Measurements from ENCODE around the gene ACOT11. TPM values are rescaled to one million over a fixed set of nuclear protein-coding genes. Genes with fewer than 3 reads are reported as not detected.

The ACOT11 gene
- total RNA-seq, 4 donors from 2014 or later, result 6.9 to 19.1 (median 13.4) TPM

- no peak for DNase-seq (ENCODE audit: extremely low spot score)
- H3K4me1 ChIP-seq, result peaks cover 0 to 7% (median 0%) of the 10 kb centered on the region in 4 donors
- H3K27me3 ChIP-seq, result no peaks in the 10 kb centered on the region
- H3K36me3 ChIP-seq, result peaks cover 0 to 5% (median 1%) of the 10 kb centered on the region in 4 donors
- H3K9me3 ChIP-seq, result no peaks in the 10 kb centered on the region
- no peak for TF ChIP-seq POLR2A (IDR thresholded peaks at IDR 0.05; ENCODE audit: low read depth)
- no peak for TF ChIP-seq EP300 (IDR thresholded peaks at IDR 0.05)
- TF ChIP-seq POLR2AphosphoS5 (IDR thresholded peaks at IDR 0.05), result no peak
- TF ChIP-seq, protein P1, sequence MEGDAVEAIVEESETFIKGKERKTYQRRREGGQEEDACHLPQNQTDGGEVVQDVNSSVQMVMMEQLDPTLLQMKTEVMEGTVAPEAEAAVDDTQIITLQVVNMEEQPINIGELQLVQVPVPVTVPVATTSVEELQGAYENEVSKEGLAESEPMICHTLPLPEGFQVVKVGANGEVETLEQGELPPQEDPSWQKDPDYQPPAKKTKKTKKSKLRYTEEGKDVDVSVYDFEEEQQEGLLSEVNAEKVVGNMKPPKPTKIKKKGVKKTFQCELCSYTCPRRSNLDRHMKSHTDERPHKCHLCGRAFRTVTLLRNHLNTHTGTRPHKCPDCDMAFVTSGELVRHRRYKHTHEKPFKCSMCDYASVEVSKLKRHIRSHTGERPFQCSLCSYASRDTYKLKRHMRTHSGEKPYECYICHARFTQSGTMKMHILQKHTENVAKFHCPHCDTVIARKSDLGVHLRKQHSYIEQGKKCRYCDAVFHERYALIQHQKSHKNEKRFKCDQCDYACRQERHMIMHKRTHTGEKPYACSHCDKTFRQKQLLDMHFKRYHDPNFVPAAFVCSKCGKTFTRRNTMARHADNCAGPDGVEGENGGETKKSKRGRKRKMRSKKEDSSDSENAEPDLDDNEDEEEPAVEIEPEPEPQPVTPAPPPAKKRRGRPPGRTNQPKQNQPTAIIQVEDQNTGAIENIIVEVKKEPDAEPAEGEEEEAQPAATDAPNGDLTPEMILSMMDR (IDR thresholded peaks at IDR 0.05), result no peak
- no peak overlapping the region for H3K27ac ChIP-seq (replicated peaks in 1 of 4)
- no peak overlapping the region for H3K4me3 ChIP-seq
- intact Hi-C loops (cut with DNase I), result no loop called here
- 67% methylated on average over 12 of the region's 13 CpGs for WGBS
Measured at GRCh38 chr1:54615531-54616279, 67.7 kb downstream of the ACOT11 start.

DNA sequence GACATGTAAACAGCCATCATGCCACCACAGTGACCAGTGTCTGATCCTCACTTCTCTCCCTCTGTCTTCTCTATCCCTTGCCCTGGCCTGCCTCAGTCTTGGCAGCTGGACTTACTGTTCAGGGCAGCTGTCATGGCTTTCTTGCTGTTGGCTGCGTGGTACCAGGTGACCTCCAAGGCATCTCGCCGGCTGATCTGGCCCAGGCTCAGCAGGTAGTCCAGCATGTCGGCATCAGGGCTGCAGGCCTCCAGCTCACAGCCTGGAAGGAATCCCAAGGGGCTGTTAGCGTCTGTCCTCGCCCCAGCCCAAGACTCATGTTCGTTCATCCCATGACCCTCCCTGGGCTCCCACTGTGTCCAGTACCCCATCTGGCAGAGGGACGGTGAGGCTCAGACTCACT, 71.7 kb downstream of the ACOT11 start:
- Histone ChIP-seq H3K9me3 (no peaks in the 10 kb centered on the region), H3K4me1 (no peaks in the 10 kb centered on the region), H3K4me3 (no peak overlapping the region), H3K27ac (replicated peaks in 1 of 4) (no peak overlapping the region), H3K27me3 (no peaks in the 10 kb centered on the region), H3K36me3 (no peaks in the 10 kb centered on the region)
- intact Hi-C loops (cut with DNase I), result no loop called here
- DNase-seq (ENCODE audit: extremely low spot score), result no peak
- no peak for TF ChIP-seq POLR2A (IDR thresholded peaks at IDR 0.05; ENCODE audit: low read depth)
- TF ChIP-seq, protein P1 (IDR thresholded peaks at IDR 0.05), result no peak
- no peak for TF ChIP-seq POLR2AphosphoS5 (IDR thresholded peaks at IDR 0.05)
- no peak for TF ChIP-seq EP300 (IDR thresholded peaks at IDR 0.05)
- 74% methylated on average over 4 of the region's 8 CpGs for WGBS

DNA sequence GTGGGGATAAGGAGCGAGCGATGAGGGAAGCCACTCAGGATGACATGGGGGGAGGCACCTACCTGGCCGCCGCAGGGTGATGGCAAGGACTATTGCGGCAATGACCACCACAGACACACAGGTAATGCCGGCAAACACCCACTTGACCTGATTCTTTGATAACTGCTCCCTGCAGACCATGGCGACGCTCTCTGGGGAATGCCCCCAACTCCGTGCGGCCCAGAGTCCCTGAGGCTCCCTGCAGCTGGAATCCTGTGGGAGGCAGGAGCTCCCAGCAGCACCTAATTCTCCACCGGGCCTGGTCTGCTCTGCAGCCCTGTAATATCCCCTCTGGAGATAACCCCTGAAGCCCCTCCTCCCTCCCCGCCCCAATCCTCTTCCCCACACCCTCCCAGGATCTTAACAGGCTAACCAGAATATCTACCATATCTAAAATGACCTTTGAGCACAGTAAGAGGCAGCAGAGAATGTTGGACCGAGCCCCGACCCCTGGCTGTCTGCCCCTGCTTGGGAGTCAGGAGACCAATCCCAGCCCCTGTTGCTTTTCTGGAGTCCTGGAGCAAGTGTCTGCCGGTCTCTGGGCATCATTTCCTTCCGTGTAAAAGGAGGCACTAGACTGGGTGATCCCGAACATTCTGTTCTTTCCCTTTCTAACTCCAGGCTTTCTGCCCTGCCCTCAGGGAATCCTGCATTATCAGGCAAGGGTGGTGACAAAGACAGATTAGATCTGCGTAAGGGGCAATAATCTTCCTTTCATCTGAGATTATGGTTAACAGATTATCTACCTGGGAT, 75.4 kb downstream of the ACOT11 start, which contains the start of gene FAM151A:
Gene FAM151A, minus strand, starts transcription at position 310 of the 792 bp plus-strand sequence. Its CDS starts 130 bp downstream, at position 180.
- intact Hi-C loops (cut with DNase I), result no loop called here
- DNase-seq (ENCODE audit: extremely low spot score), result no peak
- WGBS, result 85% methylated on average over 16 of the region's 18 CpGs
- Histone ChIP-seq H3K27me3 (no peaks in the 10 kb centered on the region), H3K36me3 (no peaks in the 10 kb centered on the region), H3K9me3 (no peaks in the 10 kb centered on the region), H3K4me3 (no peak within 1 kb of the TSS), H3K4me1 (no peaks in the 10 kb centered on the region), H3K27ac (replicated peaks in 1 of 4) (no peak within 1 kb of the TSS)
- TF ChIP-seq POLR2AphosphoS5 (IDR thresholded peaks at IDR 0.05), result no peak
- TF ChIP-seq POLR2A (IDR thresholded peaks at IDR 0.05; ENCODE audit: low read depth), result no peak
- TF ChIP-seq, protein P1 (IDR thresholded peaks at IDR 0.05), result no peak
- no peak for TF ChIP-seq EP300 (IDR thresholded peaks at IDR 0.05)

- Histone ChIP-seq H3K36me3 (no peaks in the 10 kb centered on the region), H3K4me3 (no peak overlapping the region), H3K9me3 (no peaks in the 10 kb centered on the region), H3K27ac (replicated peaks in 1 of 4) (no peak overlapping the region), H3K4me1 (no peaks in the 10 kb centered on the region), H3K27me3 (no peaks in the 10 kb centered on the region)
- intact Hi-C loops (cut with DNase I), result no loop called here
- DNase-seq (ENCODE audit: extremely low spot score), result peak; percentile 82
- 88% methylated on average over 8 of the region's 8 CpGs for WGBS
- TF ChIP-seq, protein P1 (IDR thresholded peaks at IDR 0.05), result no peak
- no peak for TF ChIP-seq EP300 (IDR thresholded peaks at IDR 0.05)
- TF ChIP-seq POLR2A (IDR thresholded peaks at IDR 0.05; ENCODE audit: low read depth), result no peak
- TF ChIP-seq POLR2AphosphoS5 (IDR thresholded peaks at IDR 0.05), result no peak
Measured at GRCh38 chr1:54624466-54625464, 76.7 kb downstream of the ACOT11 start.
